Measurements from ENCODE around the gene CASS4.

CASS4 gene

DNA sequence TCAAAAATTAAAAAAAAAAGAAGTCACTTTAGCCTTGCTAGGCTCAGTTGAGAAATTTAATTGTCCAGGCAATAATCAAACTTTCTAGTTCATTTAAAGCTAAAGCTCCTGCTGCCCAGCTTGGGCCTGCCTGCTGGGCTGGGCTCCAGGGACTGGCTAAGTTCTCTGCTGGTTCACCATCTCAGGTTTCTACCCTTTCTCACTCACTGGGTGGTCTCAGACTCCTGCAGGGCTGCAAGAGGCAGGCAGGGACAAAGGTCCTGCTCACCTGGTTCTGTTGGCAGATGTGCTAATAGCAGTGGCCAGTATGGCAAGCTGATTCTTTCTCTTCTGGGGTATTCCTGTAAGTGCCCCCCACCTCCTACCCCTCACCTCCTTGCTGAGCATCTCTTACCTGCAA lies 35.2 kb downstream of the CASS4 start:
- DNase-seq = no peak

DNA sequence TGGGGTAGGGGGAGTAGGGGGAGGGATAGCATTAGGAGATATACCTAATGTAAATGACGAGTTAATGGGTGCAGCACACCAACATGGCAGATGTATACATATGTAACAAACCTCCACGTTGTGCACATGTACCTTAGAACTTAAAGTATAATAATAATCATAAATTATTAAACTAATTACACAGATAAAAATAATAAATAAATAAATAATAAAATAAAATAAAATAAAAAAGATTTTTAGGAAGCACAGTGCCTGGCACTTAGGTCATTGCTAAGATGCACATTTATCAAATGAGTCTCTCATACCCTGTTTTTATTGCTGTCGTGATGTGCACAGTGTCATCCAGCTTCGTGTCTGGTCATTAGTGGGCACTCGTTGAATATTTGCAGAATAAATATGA lies 37.4 kb downstream of the CASS4 start:
- no peak for DNase-seq

DNA sequence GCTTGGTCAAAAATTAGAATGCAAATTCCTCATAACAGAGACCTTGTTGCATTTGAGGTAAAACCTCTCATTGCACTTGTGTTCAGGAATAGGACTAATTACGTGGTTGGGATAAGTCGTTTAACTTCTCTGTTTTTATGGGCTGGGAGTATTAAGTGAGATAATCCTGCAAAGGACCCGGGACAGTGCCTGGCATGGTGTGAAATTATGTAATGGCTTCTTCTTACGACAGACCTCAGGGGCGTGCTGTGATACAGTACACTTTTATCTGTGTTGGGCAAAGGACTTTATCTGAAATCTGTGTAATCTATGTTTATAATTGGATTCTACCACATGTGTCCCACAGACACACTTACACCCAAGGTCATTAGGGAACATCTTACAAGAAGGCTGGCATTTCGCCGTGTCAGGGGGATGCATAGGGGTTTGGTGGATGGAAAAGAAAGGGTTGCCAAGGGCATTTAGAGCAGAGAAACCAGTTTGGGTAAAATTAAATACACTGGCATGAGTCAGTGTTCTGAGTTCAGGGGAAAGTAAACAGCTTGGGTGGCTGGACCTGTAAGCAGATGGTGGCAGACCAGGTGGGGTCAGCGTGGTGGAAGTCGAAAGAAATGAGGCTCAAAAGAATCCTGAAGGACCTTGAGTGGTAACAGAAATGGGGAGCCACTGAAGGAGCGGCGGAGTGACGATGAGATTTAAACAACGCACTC lies 39.2 kb downstream of the CASS4 start:
- no peak for DNase-seq

DNA sequence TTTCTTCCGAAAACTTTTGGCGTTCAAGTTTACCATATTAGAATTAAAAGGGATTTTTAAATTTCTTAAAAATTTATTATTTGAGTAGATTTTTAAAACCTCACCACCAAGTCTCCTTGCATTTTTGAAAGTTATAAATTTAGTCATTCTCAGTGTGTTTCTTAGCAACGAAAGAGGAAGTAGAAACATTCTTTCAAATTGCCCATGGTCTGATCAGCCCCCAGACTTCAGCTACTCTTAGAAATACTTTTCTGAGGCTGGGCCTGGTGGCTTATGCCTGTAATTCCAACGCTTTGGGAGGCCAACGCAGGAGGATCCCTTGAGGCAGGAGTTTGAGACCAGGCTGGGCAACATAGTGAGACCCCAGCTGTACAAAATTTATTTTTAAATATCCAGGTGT lies 41.3 kb downstream of the CASS4 start:
- no peak for DNase-seq

DNA sequence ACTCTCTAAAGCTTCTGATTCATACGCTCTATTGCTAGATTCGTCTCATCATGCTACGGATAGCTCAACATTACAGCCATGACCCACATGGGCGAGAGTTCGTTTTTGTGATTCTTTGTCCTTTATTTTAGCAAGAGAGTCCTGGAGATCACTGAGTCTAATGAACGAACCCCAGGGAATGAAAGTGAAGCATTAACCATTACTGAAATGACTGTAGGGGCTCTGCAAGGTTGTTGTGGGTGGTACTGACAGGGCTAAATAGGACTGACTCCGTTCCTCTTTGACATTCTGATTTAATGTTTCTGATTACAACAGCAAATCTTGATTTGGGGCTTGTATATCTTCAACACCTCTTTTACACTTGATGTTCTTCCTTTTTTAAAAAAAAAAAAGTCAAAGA lies 42.7 kb downstream of the CASS4 start:
- no peak for DNase-seq

DNA sequence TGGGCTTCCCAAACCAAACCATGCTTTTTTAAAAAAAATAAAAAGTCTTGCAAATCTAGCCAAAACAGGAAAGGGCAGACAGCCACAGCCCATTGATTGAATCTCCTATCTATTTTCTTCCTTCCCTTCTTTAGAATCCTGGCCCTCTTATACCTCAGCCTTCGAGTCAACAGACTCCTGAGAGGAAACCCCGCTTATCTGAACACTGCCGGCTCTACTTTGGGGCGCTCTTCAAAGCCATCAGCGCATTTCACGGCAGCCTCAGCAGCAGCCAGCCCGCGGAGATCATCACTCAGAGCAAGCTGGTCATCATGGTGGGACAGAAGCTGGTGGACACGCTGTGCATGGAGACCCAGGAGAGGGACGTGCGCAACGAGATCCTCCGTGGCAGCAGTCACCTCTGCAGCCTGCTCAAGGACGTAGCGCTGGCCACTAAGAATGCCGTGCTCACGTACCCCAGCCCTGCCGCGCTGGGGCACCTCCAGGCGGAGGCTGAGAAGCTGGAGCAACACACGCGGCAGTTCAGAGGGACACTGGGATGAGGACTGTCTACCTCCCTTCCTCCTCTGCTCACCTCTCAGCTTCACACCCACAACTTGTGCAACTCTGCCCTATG lies 46.3 kb downstream of the CASS4 start:
- DNase-seq = no peak

DNA sequence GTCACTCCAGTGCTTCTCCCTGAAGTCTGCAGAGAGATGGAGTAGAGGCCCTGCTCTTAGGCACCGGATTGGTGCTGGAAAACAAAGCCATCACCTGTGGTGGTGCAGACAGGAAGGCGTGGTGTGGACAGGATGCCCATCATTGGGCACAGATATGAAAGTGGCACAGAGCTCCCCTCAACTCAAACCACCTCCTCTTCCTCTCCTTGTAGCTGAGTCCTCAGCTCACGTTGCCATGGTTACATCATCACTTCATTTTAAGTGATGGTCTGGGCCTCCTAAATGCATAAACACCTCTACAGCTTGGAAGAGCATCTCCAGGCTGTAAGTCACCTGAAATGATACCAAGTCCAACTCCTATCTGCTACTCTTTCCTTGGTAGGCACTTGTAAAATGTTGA lies 48.4 kb downstream of the CASS4 start:
- no peak for DNase-seq

DNA sequence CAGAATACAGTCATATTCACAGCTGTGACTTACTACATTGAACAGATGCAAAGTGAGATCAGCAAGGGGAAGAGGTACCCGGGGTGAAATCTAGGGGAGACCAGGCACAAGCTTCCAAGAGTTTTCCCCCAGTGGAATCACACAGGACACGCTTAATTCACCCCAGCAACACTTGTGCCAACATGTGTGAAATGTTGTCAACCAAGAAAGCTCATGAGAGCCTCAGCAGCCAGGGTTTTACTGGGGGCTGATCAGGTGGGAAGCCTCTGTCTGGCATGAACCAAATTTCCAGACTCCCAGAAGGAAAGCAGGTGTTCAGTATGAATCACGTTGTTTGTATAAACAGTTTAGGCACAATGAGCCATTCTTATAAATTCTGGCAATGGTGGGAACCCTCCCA lies 49.5 kb downstream of the CASS4 start:
- DNase-seq = no peak

DNA sequence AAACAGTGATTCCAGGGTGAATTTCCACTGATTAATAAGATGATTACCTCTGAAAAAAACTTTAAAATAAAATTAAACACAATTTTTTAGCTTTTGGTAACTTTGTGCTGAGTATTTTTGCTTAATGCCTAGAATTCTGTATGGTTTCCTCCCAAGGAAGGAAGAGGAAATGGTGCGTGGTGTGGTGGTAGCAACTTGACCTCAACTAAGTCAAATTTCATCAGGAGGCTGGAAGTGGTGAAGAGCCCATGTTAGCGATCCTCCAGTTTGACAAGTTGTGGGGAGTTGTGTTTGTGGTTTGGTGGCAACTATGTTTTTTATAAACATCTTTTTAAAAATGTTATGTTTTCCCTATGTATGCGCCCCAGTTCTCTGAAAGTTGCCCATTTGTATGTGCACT lies 51.4 kb downstream of the CASS4 start:
- no peak for DNase-seq

DNA sequence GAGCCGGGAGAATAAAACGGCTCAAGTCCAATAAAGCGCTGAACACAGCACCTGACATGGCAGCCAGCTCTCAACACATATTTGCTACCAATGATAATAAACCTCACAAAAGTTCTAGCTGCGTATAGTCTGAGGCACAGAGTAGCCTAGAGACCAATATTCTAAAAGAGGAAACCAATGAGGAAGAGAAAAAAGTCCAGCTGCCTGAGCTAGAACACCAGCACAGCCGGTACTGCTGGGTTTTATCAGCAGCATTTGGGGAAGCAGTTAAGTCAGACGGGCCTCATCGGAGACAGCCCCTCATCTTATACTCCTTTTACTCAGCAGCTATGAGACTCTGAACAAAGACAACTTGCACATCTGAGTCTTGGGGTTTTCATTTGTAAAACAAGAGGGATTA lies 53.9 kb downstream of the CASS4 start:
- DNase-seq = no peak

DNA sequence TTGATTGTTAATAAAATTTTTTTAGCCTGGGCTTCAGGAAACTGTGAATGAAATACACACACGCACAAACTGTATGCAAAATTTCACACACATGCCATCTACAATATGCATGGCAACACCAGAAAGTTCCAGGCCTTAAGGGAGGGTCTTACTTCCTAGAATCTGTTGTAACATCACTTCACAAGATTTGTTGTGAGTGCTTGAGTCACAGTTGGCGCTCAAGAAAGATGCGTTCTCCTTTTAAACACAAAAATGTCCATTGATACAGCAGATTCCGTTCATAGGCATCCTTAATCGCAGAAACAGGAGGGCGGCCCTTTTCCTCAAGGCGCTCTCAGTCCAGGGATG lies 55.9 kb downstream of the CASS4 start:
- no peak for DNase-seq

DNA sequence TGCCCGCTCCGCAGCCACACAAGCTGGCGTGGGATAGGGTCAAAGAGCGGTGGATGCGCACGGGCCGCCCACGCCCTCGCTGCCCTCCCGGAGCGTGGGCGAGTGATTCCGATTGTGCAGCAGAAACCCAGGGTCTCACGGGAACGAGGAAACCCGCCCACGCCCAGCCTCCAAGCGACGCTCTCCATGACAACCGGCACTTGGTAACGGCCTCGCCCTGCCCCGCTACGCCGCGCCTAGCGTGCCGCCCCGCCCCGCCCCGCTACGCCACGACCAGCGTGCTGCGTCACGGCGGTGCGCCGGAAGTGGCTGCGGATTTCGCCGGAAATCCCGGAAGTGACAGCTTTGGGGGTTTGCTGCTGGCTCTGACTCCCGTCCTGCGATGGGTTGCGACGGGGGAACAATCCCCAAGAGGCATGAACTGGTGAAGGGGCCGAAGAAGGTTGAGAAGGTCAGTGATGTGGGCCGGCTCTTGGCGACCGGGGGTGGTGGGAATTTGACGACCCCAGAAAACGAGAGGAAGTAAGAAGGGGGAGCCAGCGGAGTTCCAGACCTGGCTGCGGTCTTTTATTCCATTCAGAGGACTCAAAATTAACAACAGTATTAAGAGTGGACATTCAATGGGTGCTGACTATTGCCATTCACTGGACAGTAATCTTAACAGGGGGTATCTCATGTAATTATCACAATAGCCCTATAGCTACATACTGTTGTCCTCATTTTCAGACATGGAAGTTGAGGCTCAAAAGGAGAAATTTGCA lies 56.4 kb downstream of the CASS4 start, which contains the start of gene RTF2:
Gene RTF2, plus strand, starts transcription at position 312 of the 761 bp plus-strand sequence. Its CDS starts 71 bp downstream, at position 383.
- peak; percentile 99 for DNase-seq

DNA sequence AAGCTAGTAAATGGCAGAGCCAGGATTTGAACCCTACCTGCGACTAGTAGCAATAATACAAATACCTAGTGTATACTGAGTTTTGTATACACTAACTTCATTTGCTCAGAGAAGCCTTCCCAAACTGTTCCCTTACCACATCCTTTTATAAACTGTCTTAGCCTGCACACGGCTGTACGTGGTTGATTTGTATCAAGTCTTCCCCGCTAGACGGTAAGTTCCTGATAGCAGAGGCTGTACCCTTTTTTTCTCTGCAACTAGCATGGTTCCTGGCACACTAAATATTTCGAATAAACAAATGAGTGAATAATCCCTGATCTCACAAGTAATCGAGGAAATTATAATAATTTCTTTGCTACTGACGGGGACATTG lies 57.0 kb downstream of the CASS4 start:
- DNase-seq = no peak

DNA sequence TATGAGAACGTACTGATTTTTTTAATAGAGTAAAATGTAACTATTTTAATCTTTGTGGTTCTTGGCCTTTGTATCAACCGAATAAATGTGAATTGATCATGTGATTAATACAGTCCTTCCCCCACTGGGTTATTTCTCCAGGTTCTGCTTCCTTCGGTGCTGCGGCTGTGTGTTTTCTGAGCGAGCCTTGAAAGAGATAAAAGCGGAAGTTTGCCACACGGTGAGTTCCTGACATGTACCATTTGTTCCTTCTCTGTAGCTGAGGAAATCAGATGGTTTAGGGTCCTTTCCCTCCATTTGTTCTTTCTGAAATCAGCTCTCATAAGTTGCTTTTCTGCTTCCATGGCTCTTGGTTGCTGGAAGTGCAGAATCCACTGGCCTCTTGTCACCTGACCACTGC lies 71.9 kb downstream of the CASS4 start:
- no peak for DNase-seq

DNA sequence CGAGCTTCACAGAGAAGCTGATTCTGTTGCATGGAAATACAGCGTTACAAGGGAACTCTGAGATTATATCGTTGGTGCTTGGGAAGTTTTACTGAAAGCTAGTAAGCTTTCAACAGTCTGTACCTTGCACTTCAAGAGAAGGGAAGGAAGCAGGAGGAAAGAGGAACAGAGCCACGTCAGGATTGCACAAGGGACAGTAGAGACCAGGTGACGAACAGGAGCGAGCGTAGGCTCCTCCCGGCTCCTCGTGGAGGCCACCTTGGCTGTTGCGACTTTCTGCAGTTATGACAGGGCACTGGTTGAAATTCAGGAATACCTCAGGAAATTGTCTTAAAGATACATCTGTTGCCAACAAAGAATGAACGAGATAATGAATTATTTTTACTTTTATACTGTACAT lies 75.2 kb downstream of the CASS4 start:
- no peak for DNase-seq

DNA sequence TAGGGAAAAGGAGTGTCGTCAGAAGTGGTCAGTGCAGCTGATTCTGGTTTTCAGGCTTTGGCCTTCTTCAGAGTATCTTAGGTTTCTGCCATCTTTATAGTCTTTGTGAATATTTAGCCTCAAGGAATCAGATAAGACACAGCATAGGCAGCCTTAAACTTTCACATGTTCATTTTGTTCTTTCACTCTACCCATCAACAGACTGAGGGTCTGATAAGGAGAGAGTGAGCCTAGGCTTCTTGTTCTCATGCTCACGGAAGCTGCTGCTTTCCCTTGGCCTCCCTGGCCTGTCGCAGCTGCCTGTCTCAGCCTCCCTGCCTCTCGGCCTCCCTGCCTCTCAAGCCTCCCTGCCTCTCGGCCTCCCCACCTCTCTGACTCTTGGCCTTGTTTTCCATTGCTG lies 76.5 kb downstream of the CASS4 start:
- no peak for DNase-seq

DNA sequence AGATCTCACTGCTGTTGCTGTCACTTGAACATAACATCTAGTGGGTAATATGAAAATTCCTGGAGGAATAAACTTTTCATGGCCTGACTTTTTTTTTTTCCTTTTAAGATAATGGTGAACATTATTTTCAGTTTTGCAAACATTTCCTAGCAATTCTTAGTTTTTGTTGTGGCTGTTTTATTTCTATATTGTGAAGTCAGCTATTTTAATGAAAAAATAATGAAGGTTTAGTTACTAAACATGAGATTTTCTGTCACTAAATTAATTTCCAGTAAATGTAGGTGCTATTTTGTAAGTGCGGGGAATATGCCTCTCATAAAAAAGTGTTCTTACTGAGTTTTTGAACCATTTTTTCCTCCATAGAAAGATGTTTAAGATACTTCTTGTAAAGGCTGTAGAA lies 89.1 kb downstream of the CASS4 start:
- no peak for DNase-seq

DNA sequence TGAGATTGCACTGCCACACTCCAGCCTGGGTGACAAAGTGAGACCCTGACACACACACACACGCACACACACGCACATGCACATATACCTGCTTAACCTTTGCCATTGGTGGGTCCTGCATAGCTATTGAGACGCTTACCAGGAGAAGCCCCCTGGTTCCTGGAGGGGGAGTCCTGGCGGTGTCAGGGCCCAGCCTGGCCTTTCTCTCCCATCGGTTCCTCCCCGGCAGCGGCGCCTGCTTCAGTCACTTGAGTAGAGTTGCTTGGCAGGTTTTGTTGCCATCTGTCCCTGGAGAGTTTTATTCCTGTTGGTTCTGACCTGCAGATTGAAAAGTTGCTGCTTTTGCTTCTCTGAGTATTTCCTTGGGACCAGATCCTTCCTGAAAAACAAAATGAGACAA lies 91.9 kb downstream of the CASS4 start:
- DNase-seq = no peak

DNA sequence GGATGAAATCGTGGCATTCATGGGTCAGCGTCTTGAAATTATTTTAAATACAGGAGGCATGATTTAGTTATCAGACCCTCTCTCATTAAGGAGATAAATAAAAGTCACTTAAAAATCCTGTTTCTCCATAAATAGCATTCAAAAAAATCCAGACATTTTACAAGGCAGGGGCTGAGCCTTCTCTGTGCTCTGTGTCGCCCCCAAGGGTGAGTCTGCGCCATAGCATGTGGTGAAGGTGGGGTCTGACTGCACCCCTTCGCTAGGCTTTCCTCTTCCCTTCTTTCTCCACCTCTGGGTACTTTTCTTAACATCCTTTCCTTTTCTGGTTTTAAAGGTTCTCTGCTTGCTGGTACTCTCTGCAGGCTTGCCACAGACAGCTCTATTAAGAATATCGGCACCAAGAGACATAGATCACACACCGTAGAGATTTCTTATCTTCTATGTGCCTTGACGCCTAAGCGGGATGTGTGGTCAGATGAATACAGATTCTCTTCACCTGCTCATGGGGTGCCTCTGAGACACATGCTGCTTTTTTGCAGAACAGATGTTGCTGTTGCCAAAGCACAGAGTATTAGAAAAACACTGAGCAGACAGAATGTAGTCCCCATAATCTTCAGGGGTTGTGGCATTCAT lies 92.4 kb downstream of the CASS4 start:
- no peak for DNase-seq

DNA sequence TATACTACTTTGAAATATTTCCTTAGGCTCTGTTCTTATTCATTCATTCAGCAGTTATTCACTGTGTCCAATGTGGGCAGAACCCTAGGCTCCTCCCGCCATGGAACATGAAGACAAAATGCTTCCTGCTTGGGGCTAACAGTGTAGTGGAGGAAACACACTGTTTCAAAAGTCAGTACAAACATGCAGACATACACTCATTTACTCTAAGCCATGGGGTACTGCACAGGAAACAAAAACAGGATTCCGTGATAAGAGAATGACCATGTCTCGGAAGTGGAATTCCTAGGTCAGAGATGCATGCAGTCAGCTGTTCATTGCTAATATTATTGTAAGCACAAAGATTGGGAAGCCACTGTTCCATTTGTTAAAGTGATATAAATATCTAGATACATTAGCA lies 94.0 kb downstream of the CASS4 start:
- no peak for DNase-seq

All from right forelimb (tissue), 1 donor.